ENCODE results near the gene PRR5.
A peak's percentile ranks its signal among the peaks of the same experiment; 100 is the strongest.
"Not testable (repeated sequence)": the region's sequence is repeated elsewhere in the genome, so short reads cannot be mapped to it uniquely, and the experiment has no call there.

Gene PRR5

GRCh38 chr22:44676441-44677352, 25.3 kb upstream of the PRR5 start:
- H3K4me2 ChIP-seq = peak overlapping the region; percentile 68 to 91 (median 82)
- TF ChIP-seq Cebpa-rat (IDR thresholded peaks at IDR 0.05) = no peak

GRCh38 chr22:44677353-44677840, 24.6 kb upstream of the PRR5 start:
- Histone ChIP-seq H3K27me3 (no peaks in the 10 kb centered on the region), H3K4me1 (peaks cover 48 to 100% (median 58%) of the 10 kb centered on the region in 10 experiments), H3K9ac (peak overlapping the region; percentile 0 to 66 (median 45); a peak in 14 of 22 replicates), H4K20me1 (peaks cover 0 to 100% (median 0%) of the 10 kb centered on the region in 11 experiments; a peak in 8 of 22 replicates), H3K9me3 (replicated peaks in 1 of 11) (no peaks in the 10 kb centered on the region), H3K27ac (peak overlapping the region in 8 of 11 experiments; percentile 2 to 70 (median 24); a peak in 8 of 22 replicates), H3K4me2 (peak overlapping the region; percentile 68 to 91 (median 82)), H3K4me3 (no peak overlapping the region), H3K36me3 (peaks cover 0 to 66% (median 0%) of the 10 kb centered on the region in 11 experiments; a peak in 4 of 22 replicates)
- no peak for TF ChIP-seq Cebpa-rat (IDR thresholded peaks at IDR 0.05)

More at GRCh38 chr22:44676441-44677352, 25.3 kb upstream of the PRR5 start:
- H3K9me3 ChIP-seq (replicated peaks in 1 of 11) = no peaks in the 10 kb centered on the region
- peaks cover 0 to 100% (median 0%) of the 10 kb centered on the region in 11 experiments; a peak in 8 of 22 replicates for H4K20me1 ChIP-seq
- peak overlapping the region; percentile 0 to 66 (median 45); a peak in 17 of 22 replicates for H3K9ac ChIP-seq
- H3K4me1 ChIP-seq = peaks cover 41 to 99% (median 55%) of the 10 kb centered on the region in 10 experiments
- peak overlapping the region in 8 of 11 experiments; percentile 2 to 70 (median 24); a peak in 11 of 22 replicates for H3K27ac ChIP-seq
- peaks cover 0 to 67% (median 0%) of the 10 kb centered on the region in 11 experiments; a peak in 4 of 22 replicates for H3K36me3 ChIP-seq
- H3K27me3 ChIP-seq = no peaks in the 10 kb centered on the region
- no peak overlapping the region for H3K4me3 ChIP-seq

- Histone ChIP-seq H3K36me3 (peaks cover 0 to 67% (median 0%) of the 10 kb centered on the region in 11 experiments; a peak in 4 of 22 replicates), H3K4me3 (no peak overlapping the region), H3K27me3 (no peaks in the 10 kb centered on the region), H3K9me3 (replicated peaks in 1 of 11) (no peaks in the 10 kb centered on the region), H3K9ac (peak overlapping the region in 5 of 11 experiments; percentile 38 to 54 (median 47); a peak in 5 of 22 replicates), H4K20me1 (peaks cover 0 to 100% (median 0%) of the 10 kb centered on the region in 11 experiments; a peak in 8 of 22 replicates), H3K27ac (peak overlapping the region in 3 of 11 experiments; percentile 16 to 70 (median 58); a peak in 3 of 22 replicates), H3K4me2 (peak overlapping the region; percentile 68 to 91 (median 82); a peak in 20 of 22 replicates), H3K4me1 (peaks cover 54 to 100% (median 64%) of the 10 kb centered on the region in 10 experiments)
- TF ChIP-seq Cebpa-rat (IDR thresholded peaks at IDR 0.05) = no peak
Measured at GRCh38 chr22:44677871-44678555, 24.0 kb upstream of the PRR5 start.

- no peak overlapping the region for H3K4me3 ChIP-seq
- no peaks in the 10 kb centered on the region for H3K9me3 ChIP-seq (replicated peaks in 1 of 11)
- H3K4me1 ChIP-seq = peaks cover 61 to 100% (median 71%) of the 10 kb centered on the region in 10 experiments
- H3K4me2 ChIP-seq = peak overlapping the region in 4 of 11 experiments; percentile 25 to 88 (median 78); a peak in 3 of 22 replicates
- H3K9ac ChIP-seq = peak overlapping the region in 2 of 11 experiments; percentile 32 to 33; a peak in 3 of 22 replicates
- no peak for TF ChIP-seq Cebpa-rat (IDR thresholded peaks at IDR 0.05)
- H4K20me1 ChIP-seq = peaks cover 0 to 100% (median 0%) of the 10 kb centered on the region in 11 experiments; a peak in 7 of 22 replicates
- peak overlapping the region in 2 of 11 experiments; percentile 7 to 16; a peak in 3 of 22 replicates for H3K27ac ChIP-seq
- peaks cover 0 to 62% (median 0%) of the 10 kb centered on the region in 11 experiments; a peak in 4 of 22 replicates for H3K36me3 ChIP-seq
- H3K27me3 ChIP-seq = no peaks in the 10 kb centered on the region
Measured at GRCh38 chr22:44678556-44679305, 23.3 kb upstream of the PRR5 start.

- not testable (repeated sequence) for H3K4me3 ChIP-seq; H3K27me3 ChIP-seq; H3K9me3 ChIP-seq (replicated peaks in 1 of 11); H3K9ac ChIP-seq
- Histone ChIP-seq H3K27ac (peak overlapping the region in 1 of 11 experiments; percentile 81; a peak in 1 of 22 replicates), H3K4me1 (peaks cover 67 to 100% (median 77%) of the 10 kb centered on the region in 10 experiments), H3K36me3 (peaks cover 0 to 58% (median 0%) of the 10 kb centered on the region in 11 experiments; a peak in 4 of 22 replicates), H3K4me2 (peak overlapping the region in 2 of 11 experiments; percentile 25 to 88; a peak in 2 of 22 replicates), H4K20me1 (peaks cover 0 to 100% (median 0%) of the 10 kb centered on the region in 11 experiments; a peak in 6 of 22 replicates)
Measured at GRCh38 chr22:44679306-44679647, 22.7 kb upstream of the PRR5 start.

- H3K4me1 ChIP-seq = peaks cover 75 to 99% (median 84%) of the 10 kb centered on the region in 10 experiments
- H3K9ac ChIP-seq = peak overlapping the region in 4 of 11 experiments; percentile 48 to 66 (median 62); a peak in 5 of 22 replicates
- H3K4me2 ChIP-seq = peak overlapping the region; percentile 79 to 97 (median 91); a peak in 20 of 22 replicates
- H3K9me3 ChIP-seq (replicated peaks in 1 of 11) = no peaks in the 10 kb centered on the region
- peaks cover 0 to 53% (median 0%) of the 10 kb centered on the region in 11 experiments; a peak in 4 of 22 replicates for H3K36me3 ChIP-seq
- no peak overlapping the region for H3K4me3 ChIP-seq
- H3K27me3 ChIP-seq = no peaks in the 10 kb centered on the region
- peak overlapping the region in 6 of 11 experiments; percentile 66 to 85 (median 76); a peak in 9 of 22 replicates for H3K27ac ChIP-seq
- TF ChIP-seq Cebpa-rat (IDR thresholded peaks at IDR 0.05) = no peak
- H4K20me1 ChIP-seq = peaks cover 0 to 99% (median 0%) of the 10 kb centered on the region in 11 experiments; a peak in 7 of 22 replicates
Measured at GRCh38 chr22:44680058-44680457, 21.9 kb upstream of the PRR5 start.

- Histone ChIP-seq H3K27me3 (no peaks in the 10 kb centered on the region), H4K20me1 (peaks cover 0 to 99% (median 0%) of the 10 kb centered on the region in 11 experiments; a peak in 7 of 22 replicates), H3K36me3 (peaks cover 0 to 53% (median 0%) of the 10 kb centered on the region in 11 experiments; a peak in 4 of 22 replicates), H3K4me1 (peaks cover 79 to 99% (median 87%) of the 10 kb centered on the region in 10 experiments), H3K9me3 (replicated peaks in 1 of 11) (no peaks in the 10 kb centered on the region), H3K9ac (peak overlapping the region in 10 of 11 experiments; percentile 11 to 78 (median 58); a peak in 15 of 22 replicates), H3K4me2 (peak overlapping the region; percentile 79 to 97 (median 91)), H3K27ac (peak overlapping the region; percentile 0 to 85 (median 72); a peak in 19 of 22 replicates), H3K4me3 (peak overlapping the region in 1 of 10 experiments; percentile 18; a peak in 1 of 20 replicates)
- no peak for TF ChIP-seq Cebpa-rat (IDR thresholded peaks at IDR 0.05)
Measured at GRCh38 chr22:44680481-44680894, 21.5 kb upstream of the PRR5 start.
